Measurements from ENCODE around the gene SLC16A4. TPM values are rescaled to one million over a fixed set of nuclear protein-coding genes. Genes with fewer than 3 reads are reported as not detected.

Gene SLC16A4
- total RNA-seq, 1 donor from 2014 or later = 20.5 TPM

Other genes with a start within 250 kb of the SLC16A4 start
- not detected for gene SLC6A17, start 240.5 kb downstream of the SLC16A4 start, total RNA-seq
- gene KCNC4, start 180.7 kb downstream of the SLC16A4 start, total RNA-seq = 15.6 TPM
- gene RBM15, start 51.6 kb downstream of the SLC16A4 start, total RNA-seq = 23.4 TPM
- 91.4 TPM for gene LAMTOR5, start 16.7 kb upstream of the SLC16A4 start, total RNA-seq
- not detected for gene PROK1, start 60.1 kb upstream of the SLC16A4 start, total RNA-seq
- not detected for gene KCNA10, start 128.1 kb upstream of the SLC16A4 start, total RNA-seq
- 43.8 TPM for gene KCNA2, start 215.3 kb upstream of the SLC16A4 start, total RNA-seq

Measured in sciatic nerve (tissue), 1 donor.